Psoas muscle (tissue), 8 donors: ENCODE results near the gene GALNT17. TPM values are rescaled to one million over a fixed set of nuclear protein-coding genes. Genes with fewer than 3 reads are reported as not detected.

Experiments
- ATAC-seq, 4 donors: fragments of 200-7000 bp; cut with Tn5 transposase; one replicate each; pipeline ENCODE4 v1.9.1; 2020; ENCODE audit warnings: moderate library complexity in 3 of 4, mild to moderate bottlenecking in 2 of 4
- DNase-seq, 2 donors: peaks; one replicate each; pipeline ENCODE4 v3.0.0-alpha.2; 2020
- H3K27ac ChIP-seq: fragments of 200-600 bp; one replicate; pipeline ENCODE4 v1.8.0; 2022
- H3K27me3 ChIP-seq, 3 donors: fragments of 200-600 bp in 1 of 3; one replicate each; pipeline versions ENCODE4 v1.6.1 to v1.8.0; 2013 to 2022; ENCODE audit warnings: low read length in 2 of 3, mild to moderate bottlenecking in 2 of 3, moderate library complexity in 1 of 3; ENCODE audit not compliant: insufficient read depth in 3 of 3
- H3K36me3 ChIP-seq, 2 donors: fragments of 200-600 bp in 1 of 2; one replicate each; pipeline versions ENCODE4 v1.6.1 to v1.8.0; 2013 to 2022; ENCODE audit warnings: low read depth in 1 of 2, mild to moderate bottlenecking in 1 of 2, moderate library complexity in 1 of 2; ENCODE audit not compliant: insufficient read depth in 1 of 2
- H3K4me1 ChIP-seq: fragments of 200-600 bp; one replicate; pipeline ENCODE4 v1.8.0; 2022
- H3K4me3 ChIP-seq: fragments of 200-600 bp; one replicate; pipeline ENCODE4 v1.8.0; 2022; ENCODE audit warnings: mild to moderate bottlenecking
- H3K9me3 ChIP-seq: fragments of 200-600 bp; one replicate; pipeline ENCODE4 v1.8.0; 2022
- CTCF ChIP-seq: fragments of 200-600 bp; IDR thresholded peaks from one replicate; pipeline ENCODE4 v1.8.0; 2022; ENCODE audit warnings: antibody characterized with exemption
- WGBS, 3 donors: extraction: QIAGEN DNeasy Blood & Tissue Kit; methylation state at CpG; one replicate each; pipeline versions ENCODE4 v1.1.6 to v1.1.7; 2013; 5-methylcytosine and 5-hydroxymethylcytosine counted together
- intact Hi-C, 2 donors: fragments of 100-400 bp; cut with DNase I; formaldehyde crosslinking; loops; one replicate each; pipeline versions ENCODE4 v1.11.0 to v1.14.2; 2022
- polyA plus RNA-seq, 3 donors: library from polyadenylated mRNA; stranded (reverse); fragments of 200-250 nt; gene quantifications; one replicate each; pipeline ENCODE4 v1.2.3, GENCODE V29; 2013
- total RNA-seq, 4 donors: library from RNA; stranded (reverse); fragmentation: NEBNext Ultra II Directional in 2 of 4; extraction: Animal tissue kit (Norgen Biotek cat#: 25700) in 2 of 4; gene quantifications; one replicate each; pipeline versions ENCODE4 v1.2.1 to v1.2.4, GENCODE V29; 2021 to 2023
- donor health status: healthy with polysubstance abuse.
- donor health status: DM: no; HTN: no; CAD: no; lungs with moderate emphysema.
- donor health status: Bipolar disorder and iron deficiency.
- donor health status: healthy.
- donor health status: DM: yes; HTN: yes; CAD: no.
- donor health status: DM: no; HTN: no; CAD: no.
- donor health status: DM: no; HTN: no; CAD: no.
- donor health status: DM: yes; HTN: yes; CAD: no.

Gene GALNT17
- total and polyA plus RNA-seq, 7 donors = 0.17 to 3.5 (median 0.65) TPM

- ATAC-seq = no peak
- H3K27me3 ChIP-seq = peaks cover 0 to 1% (median 0%) of the 10 kb centered on the region in 3 donors
- no peaks in the 10 kb centered on the region for H3K4me1 ChIP-seq
- H3K36me3 ChIP-seq = no peaks in the 10 kb centered on the region
- no peak overlapping the region for H3K27ac ChIP-seq
- DNase-seq = no peak
- TF ChIP-seq CTCF = no peak
- WGBS, 3 donors = 52 to 57% (median 54%) methylated on average over 7 of the region's 7 CpGs
- H3K4me3 ChIP-seq = no peak overlapping the region
- H3K9me3 ChIP-seq = no peaks in the 10 kb centered on the region
- intact Hi-C loops = no loop called here
These were observed 591.9 kb downstream of the GALNT17 start for GRCh38 chr7:71723859-71724258.

GRCh38 chr7:71727347-71727746, 595.4 kb downstream of the GALNT17 start:
- H3K9me3 ChIP-seq = no peaks in the 10 kb centered on the region
- 81 to 96% (median 94%) methylated on average over 1 of the region's 1 CpG for WGBS, 3 donors
- no peaks in the 10 kb centered on the region for H3K4me1 ChIP-seq
- no peak for TF ChIP-seq CTCF
- no peak overlapping the region for H3K27ac ChIP-seq
- no peak overlapping the region for H3K4me3 ChIP-seq
- ATAC-seq = no peak
- no peak for DNase-seq
- intact Hi-C loops = no loop called here
- no peaks in the 10 kb centered on the region for H3K36me3 ChIP-seq
- peaks cover 0 to 1% (median 0%) of the 10 kb centered on the region in 3 donors for H3K27me3 ChIP-seq

- Histone ChIP-seq H3K36me3 (no peaks in the 10 kb centered on the region), H3K27ac (no peak overlapping the region), H3K27me3 (peaks cover 0 to 4% (median 0%) of the 10 kb centered on the region in 3 donors), H3K4me3 (no peak overlapping the region), H3K4me1 (no peaks in the 10 kb centered on the region), H3K9me3 (no peaks in the 10 kb centered on the region)
- 81 to 85% (median 85%) methylated on average over 9 of the region's 9 CpGs for WGBS, 3 donors
- intact Hi-C loops = loop anchor here (2.0 to 10.0 kb wide), 6 partner anchors 117 to 904 kb away; partner anchors contain the start of gene GALNT17 (in 1 of the 2)
- no peak for TF ChIP-seq CTCF
- ATAC-seq (no peak), DNase-seq (no peak)
These were observed 599.8 kb downstream of the GALNT17 start for GRCh38 chr7:71731740-71732139.

GRCh38 chr7:71733107-71733870, 601.3 kb downstream of the GALNT17 start:
- peak; percentile 95 for TF ChIP-seq CTCF

More at GRCh38 chr7:71733107-71733870, 601.3 kb downstream of the GALNT17 start:
- H3K9me3 ChIP-seq = no peaks in the 10 kb centered on the region
- H3K27ac ChIP-seq = no peak overlapping the region
- peak; percentile 71 to 85 for DNase-seq
- H3K4me1 ChIP-seq = no peaks in the 10 kb centered on the region
- H3K27me3 ChIP-seq = peaks cover 0 to 4% (median 0%) of the 10 kb centered on the region in 3 donors
- ATAC-seq = peak; percentile 46 to 76 (median 66)
- 5 to 6% (median 5%) methylated on average over 23 to 29 of the region's 29 CpGs for WGBS, 3 donors
- intact Hi-C loops = loop anchor here (2.0 to 10.0 kb wide), 6 partner anchors 118 to 906 kb away; partner anchors contain the start of gene GALNT17 (in 1 of the 2)
- no peak overlapping the region for H3K4me3 ChIP-seq
- no peaks in the 10 kb centered on the region for H3K36me3 ChIP-seq
